CD4-positive, alpha-beta T cell treated with Interleukin-17A for 1 hour (primary cell): Measurements from ENCODE around the gene DOCK9.
"Not testable (repeated sequence)": the region's sequence is repeated elsewhere in the genome, so short reads cannot be mapped to it uniquely, and the experiment has no call there.

Experiments
- DNase-seq: peaks from one replicate; pipeline ENCODE4 v3.0.0-alpha.2; 2020

DOCK9 gene

DNA sequence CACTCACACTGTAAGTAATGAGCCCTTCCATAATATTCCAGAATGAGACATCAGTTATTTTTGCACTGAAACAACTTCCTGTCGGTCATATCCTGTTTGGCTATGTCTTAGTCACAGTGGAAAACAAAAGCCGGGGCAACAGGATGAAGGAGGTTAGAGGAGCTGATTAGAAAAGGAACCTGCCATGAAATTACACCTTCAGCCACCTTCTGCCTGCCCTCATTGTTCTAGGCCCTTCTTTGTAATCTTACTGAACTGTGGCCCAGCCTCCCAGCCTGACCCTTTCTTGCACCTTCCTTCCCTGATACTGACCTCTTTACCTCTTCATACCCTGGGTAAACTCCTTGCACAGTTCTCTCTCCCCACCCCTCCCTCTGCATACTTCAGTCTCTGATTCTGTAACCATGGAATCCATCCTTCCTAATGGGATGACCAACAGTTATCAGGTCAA lies 67.3 kb downstream of the DOCK9 start:
- DNase-seq: peak; percentile 59

DNA sequence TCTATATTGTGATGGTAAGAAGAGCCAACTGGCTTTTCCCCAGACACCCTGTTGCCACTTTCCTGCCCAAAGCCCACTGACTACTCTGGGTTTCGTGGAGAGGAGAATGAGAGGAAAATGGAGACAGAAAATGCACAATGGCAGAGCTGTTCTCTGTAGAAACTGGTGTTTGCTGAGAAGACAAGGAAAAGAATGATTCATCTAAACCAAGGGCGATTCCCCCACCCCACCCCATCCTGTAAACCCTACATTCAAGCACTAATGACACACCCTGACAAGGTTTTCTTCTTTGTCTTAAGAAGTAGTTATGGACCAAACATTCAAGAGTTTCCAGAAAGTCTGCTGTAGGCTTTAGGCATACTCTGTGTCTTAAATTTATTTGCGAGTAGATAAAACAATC lies 68.8 kb downstream of the DOCK9 start:
- DNase-seq: no peak

DNA sequence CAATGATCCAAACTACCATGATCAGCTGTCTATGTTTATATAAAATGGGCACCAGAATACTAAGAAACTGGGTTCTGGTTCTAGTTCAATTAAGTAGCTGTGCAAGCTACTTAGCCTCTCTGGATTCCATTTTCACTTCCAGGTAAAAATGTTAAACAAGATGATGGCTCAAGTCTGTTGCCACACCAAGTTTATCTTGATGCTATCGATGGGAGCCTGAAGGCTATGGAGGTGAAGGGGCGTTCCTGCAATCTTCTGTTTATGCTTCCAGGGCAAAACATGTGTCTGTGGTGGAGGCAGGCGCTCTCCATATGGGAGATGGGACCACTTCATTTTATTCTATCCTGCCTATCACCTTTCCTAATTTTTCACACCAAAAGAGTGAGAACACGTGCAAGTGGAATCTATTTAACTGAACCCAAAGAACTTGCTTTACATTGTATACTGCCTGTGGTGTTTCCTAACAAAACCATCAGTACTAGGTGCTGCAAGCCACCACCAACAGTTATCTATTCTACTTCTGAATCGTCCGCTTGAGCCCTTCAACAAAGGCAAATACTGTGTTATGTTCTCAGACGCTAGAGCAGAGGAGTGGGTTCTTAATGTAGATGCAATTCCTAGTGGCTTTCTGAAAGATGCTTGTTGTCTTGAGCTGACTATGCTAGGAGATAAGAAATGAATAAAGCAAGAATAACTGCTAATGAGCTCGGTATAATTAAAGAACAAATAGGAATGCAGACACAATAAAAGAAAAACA lies 70.9 kb downstream of the DOCK9 start:
- no peak for DNase-seq

DNA sequence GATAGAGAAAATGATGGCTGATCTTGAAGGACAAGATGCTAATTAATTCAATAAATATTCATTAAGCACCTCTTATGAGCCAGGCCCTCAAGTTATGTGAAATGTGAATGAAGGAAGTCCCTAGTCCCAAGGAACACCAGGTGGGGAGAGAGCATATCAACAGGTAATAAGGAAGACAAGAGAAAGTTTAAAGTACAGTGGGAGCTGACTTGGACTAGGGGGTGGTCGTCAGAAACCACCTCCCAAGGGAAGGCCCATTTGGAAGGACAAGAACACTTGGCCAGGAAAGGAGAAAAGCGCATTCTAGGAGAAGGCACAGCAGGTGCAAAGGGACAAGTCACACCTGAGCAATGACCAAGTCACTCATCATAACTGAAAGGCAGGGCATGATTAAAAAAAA lies 72.7 kb downstream of the DOCK9 start:
- no peak for DNase-seq

DNA sequence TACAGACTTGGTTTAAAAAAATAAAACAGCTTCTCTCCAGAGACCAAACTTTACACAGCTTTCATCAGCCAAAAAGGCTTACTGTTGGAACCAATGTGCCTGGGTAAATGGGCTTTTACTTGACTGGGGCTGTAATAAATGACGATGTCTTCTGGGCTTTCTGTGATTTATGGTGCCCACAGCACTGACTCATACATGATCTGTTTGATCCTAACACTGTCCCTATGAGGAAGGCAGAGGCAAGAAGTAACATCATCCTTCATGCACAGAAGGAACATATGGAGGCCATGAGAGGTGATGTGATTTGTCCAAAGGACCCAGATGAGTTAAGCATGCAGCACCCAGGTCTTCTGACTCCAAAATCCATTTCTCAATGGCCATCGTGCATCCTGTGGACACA lies 77.4 kb downstream of the DOCK9 start:
- DNase-seq: no peak

DNA sequence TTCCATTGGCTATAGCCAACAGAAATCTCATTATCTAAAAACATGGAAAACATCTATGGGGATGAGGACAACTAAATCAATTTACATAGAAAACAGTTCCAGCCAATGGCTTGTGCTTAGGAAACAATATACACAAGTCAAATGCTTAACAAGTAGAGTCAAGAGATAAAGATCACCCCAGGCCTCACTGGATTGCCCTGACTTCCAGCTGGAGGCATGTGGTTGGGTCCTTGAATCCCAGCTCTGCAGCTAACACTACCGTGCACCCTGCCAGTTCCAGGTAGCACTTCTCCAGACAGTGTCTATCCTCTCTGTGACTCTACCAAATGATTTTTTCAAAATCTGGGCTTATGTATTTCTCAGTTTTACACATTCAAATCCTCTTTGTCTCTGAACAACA lies 80.2 kb downstream of the DOCK9 start:
- no peak for DNase-seq

DNA sequence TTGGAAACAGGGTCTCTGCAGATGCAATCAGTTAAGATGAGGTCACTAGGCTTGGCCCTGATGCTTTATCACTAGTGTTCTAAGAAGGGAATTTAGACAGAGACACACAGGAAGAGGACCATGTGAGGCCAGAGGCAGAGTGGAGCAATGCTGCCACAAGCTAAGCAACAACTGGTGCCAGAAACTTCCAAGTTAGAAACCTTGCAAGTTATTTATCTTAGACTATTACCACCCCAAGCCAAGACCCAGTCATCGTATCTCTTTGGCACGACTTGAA lies 81.1 kb downstream of the DOCK9 start:
- DNase-seq: no peak

DNA sequence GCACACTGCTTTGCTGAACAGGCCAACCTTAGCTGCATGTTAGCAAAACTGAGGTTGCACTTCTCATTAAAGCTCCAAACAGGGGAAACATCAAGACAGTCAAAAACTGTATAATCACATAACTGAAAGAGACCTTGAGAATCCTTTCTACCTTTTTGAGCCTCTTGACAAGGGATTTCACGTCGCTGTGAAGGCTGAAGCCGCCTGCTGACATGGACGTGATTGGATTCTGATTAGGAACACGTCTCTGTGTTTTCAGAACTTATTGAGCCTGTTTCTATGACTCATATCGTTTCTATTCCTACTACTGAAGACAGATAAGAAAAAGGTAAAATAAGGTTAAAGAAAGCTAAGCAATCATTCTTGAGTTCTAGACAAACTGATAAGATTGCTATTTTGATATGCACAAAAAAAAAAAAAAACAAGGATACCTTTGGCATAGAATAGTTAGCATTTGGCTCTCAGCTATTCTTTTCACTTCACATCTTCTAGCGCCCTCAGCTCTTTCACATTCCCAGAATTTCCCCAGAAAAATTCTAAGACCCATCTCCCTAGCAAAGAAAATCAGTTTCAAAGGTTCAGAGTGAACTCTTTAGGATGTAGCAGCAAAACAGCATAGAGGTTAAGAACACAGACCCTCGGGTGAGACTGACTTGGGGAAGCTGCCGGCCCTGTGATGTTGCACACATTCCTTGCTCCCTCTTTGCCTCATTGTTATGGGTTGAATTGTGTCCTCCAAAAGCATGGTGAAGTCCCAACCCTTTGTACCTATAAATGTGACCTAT lies 81.6 kb downstream of the DOCK9 start:
- no peak for DNase-seq

DNA sequence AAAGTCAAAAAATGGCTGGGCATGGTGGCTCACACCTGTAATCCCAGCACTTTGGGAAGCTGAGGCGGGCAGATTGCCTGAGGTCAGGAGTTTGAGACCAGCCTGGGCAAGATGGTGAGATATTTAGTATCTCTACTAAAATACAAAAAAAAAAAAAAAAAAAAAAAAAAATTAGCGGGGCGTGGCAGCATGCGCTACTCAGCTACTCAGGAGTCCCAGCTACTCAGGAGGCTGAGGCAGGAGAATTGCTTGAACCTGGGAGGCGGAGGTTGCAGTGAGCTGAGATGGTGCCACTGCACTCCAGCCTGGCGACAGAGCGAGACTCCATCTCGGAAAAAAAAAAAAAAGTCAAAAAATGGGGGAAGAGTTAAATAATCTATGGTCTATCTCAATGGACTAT lies 83.0 kb downstream of the DOCK9 start:
- not testable (repeated sequence) for DNase-seq

DNA sequence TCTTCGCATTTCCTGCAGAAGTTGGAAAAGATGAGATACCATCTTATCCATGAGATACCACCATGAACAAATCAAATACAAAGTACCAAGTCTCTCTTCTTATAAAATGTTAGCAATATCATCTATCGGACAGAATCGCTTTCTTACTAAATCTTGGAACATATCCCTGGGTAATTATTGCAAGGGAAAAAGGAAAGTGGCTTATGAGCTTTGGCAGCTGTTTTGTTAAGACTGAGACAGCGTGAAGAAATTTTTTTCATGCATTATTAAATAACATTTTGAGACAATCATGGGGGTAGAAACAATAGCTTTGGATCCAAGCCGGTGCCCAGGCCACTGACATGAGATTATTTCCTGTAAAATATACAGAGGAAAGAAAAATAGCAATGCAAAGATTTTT lies 84.5 kb downstream of the DOCK9 start:
- DNase-seq: no peak

DNA sequence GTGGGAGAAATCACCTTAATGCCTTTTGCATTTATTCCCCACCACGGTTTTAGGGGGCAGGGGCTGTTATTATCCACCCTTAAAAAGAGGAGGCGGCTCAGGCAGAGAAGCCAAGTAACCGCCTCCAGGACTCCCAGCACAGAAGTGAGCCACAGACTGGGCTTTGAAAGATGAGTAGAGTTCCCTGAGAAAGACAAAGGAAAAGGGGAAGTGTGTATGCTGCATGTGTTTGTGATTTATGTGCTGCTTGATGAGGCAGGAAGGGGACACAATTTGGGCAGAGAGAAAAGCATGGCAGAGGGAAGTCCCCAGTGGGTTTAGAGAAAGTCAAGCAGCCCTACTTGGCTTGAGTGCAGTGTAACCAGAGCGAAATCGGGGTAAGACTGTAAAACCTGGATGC lies 85.0 kb downstream of the DOCK9 start:
- DNase-seq: no peak

DNA sequence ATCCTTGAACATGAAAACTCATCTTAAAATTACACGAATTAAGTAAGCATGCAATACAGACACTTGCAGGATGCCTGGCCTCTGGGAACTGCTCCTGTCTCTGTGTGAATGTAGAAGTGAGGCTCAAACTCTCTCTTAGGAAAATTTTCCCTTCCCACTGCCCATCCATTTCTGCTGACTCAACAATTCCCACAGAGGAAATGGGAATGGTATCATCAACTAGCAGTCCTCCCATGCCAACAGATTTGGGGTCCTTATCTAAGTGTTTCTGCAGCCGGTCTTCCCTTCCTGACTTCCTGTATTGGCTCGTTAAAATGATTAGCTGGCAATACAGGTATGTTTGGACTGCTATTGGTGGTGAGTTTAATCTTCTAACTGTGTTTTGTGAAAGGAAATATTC lies 85.8 kb downstream of the DOCK9 start:
- DNase-seq: no peak

DNA sequence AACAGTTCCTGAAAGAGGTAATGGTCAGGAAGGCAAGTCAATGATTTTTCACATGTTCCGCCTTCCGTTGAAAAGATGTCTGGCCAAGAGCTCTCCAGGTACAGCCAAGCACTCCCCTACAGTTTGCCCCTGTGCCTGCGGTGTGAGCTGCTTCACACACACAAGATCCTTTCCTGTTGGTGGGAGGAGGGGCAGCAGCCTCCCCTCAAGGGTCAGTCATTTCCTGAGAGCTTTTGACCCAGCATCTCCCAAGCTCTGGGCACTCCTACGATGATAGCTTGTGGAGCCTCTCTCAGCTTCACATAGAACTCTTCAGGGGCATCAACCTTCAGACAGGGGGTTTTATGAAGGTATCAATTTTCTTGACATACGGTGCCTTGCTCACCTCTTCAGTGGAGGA lies 86.9 kb downstream of the DOCK9 start:
- no peak for DNase-seq

DNA sequence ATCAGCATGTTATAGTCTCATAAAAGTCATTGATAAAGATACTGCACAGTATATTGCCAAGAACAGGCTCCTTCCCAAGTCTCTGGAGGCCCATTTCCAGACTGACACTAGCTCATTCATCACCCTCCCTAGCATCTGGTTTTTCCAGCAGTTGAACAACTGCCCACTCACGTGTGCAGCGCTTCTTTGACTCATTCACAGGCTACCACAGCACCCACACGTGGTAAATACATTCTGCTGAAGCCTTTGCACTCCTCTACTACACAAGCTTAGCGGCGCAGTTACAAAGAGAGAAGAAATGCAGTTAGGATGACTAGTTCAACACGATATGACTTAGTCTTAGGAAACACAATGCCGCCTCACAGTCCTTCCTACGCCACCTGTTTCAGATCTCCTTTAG lies 87.7 kb downstream of the DOCK9 start:
- DNase-seq: no peak

DNA sequence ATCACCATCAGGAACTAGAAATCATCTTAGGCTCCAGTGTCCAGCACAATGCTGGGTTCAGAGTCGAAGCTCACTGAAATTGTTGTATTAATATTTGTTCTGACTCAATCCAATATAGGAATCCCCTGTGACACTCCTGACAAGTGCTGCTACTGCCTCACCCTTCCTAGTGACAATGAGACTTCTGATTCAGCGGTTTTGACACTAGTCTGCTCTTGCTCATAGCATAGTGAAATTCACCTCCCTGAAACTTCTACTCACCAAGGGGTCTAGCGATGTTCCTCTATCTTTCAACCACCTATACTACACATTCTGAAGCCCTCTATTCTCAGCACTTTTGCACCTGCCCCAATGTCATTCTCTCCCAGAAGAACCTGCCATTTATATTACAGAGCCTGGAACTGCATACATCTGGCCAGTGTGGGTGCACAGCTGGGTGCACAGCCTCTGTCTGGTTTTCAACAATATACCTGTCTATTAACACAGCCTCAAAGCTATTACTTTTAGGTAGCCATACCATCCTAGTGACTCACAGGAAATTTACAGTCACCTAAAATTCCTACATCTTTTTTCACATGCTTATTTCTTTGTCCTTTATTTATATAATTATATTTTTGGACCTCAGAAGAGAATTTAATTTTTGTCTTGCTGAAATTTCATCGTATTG lies 88.3 kb downstream of the DOCK9 start:
- DNase-seq: no peak

DNA sequence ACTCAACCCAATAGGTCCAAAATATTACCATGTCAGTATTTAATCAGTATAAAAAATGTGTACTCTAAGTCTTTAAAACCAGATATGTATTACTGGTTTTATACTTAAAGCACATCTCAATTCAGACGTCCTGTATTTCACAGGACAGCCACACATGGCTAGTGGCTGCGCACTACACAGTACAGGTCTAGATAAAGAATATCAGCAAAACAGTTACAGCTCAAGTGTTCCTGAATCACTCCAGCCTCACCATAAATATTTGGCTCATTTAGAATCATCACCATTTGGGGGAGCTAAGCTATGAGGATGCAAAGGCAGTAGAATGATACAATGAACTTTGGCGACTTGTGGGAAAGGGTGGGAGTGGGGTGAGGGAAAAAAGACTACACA lies 89.0 kb downstream of the DOCK9 start:
- DNase-seq: no peak

DNA sequence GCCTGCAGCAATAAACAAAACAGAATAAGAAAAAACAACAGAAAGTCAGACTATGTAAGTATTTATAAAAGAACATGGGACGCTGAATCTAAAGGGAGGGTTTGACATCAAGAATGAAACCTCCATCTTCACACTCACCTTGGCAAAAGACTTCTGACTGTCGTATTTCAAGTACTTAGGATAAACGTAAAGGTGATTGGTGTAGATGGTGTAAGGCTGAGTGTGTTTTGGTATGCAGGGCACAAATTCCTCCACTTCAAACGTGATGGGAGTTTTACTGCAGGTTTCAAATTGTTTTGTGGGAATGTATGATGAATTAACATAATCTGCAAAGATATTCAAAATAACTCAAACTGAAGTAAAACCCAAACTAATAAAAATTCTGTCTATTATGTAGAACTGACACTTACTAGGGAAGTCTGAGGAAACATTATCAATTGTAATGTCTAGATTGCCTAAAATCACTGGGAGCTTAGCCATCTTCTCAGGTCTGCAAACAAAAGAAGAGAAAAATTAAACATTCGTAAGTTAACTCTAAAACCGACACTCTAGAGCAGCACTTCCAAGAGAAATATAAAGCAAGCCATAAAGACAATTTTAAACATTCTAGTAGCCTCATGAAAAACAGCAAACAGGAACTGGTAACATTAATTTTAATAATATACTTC lies 89.5 kb downstream of the DOCK9 start:
- DNase-seq: no peak

DNA sequence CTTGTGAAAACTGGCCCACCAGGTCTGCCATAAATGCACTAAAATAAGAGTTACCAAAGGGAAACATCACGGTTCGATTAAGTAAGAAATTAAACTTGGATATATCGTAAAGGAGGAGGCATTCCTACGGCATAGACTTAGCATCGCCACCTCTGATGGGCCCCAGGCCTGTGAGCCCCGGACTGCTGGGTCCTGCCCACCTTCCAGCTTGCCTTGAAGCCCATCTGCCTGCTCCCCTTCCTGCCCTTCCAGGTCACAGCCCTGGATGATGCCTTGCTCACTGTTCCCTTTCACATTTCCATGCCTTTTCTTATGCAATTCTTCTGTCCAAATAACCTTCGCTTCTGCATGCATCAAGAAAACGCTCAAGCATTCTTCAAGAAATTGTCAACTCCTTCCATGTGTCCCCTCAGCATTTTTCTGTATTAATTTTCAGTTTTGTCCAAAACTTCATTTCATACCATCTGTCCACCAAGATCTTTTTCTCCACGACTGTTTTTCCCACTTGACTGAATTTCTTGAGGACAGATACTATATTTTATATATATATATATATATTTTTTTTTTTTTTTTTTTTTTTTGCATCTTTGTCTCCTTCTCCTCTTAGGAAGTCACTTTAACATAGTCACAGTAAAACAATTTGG lies 91.2 kb downstream of the DOCK9 start:
- no peak for DNase-seq

DNA sequence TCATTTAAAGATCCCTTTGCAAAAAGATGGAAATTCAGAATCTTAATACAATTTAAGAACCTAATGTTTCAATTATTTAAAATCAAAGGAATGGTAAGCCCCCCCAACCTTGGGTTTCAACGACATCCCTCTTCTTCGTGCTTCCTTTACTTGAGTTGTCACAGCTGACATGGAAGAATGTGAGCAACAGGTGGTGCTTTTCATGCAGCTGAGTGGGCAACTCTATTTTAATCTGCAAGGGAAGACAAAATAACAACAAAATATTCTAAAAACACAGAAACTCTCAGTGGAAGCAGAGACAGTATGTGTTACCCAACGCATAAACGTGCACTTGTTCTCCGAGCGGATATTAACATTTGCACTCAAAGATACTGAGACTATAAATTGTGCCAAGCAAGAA lies 92.3 kb downstream of the DOCK9 start:
- no peak for DNase-seq

DNA sequence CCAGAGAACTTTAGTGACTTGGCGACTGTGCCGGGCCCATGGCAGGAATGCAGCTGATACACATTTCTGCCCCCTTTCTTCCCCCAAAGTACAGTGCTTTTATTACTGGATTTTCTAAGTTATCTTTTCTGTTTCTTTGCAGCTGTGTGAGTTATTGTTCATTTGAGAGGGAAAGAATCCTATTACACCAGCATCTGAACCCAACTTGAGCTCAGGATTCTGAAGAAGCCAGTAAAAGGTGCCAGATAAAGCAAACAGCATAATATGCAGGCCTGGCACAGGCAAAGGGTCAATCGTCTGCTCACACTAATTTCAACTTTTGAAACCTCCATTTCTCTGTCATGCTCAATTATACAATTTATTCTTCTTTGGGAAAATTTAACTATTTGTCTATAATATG lies 93.9 kb downstream of the DOCK9 start:
- DNase-seq: no peak

DNA sequence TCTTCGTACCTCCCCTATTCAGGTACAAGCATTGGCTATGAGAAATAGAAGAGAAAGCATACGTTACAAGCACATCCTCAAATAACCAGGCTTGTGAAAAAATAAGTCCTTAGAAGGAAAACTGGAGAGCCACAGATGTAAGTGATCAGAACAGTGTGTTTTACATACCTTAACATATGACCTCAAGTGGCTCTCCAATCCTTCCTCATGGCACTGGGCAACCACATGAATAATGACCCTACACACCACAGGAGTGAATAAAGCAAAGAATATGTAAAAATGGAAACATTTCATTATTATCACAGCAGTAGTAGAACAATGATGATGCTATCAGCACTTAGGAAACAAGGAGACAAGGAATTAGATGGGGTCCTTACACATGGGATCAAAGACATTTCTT lies 96.5 kb downstream of the DOCK9 start:
- DNase-seq: no peak

DNA sequence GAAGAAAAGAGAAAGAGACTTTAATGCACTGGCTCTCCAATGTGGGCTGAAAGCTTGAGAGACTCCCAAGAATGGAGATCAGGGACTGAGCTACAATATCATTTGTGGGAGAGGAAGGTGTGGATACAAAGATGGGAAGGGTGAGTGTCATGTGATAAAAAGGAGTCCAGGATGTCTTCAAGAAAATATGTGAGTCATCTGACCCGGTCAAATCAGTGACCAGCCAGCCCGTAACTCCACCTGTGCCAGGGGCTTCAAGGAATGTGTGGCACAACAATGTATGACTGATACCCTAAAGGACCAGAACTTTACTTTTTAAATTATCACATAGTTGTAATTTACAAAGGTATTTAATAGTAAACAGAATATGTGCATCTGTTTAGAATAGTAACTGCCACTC lies 97.2 kb downstream of the DOCK9 start:
- no peak for DNase-seq

DNA sequence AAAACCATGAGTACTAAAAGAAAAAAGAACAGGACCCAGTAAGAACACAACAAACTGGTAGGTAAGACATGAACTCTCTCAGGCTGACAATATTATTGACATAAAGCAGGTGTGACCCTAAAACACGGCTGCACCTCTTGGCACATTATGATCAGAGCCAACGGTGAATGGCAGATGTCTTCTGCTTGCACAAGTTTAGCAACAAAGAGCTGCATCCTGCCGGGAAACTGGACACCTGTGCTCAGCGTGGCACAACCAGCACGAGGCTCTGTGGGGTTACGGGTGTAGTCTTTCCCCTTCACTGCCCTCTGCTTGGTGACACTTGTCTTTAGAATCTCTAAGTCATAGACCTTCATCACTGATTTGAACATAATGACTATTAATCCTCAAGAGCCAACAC lies 97.9 kb downstream of the DOCK9 start:
- no peak for DNase-seq
